Loucy (cell line): ENCODE data around the gene SORBS1.

Source experiments
- H2AFZ ChIP-seq: fragments of 200-600 bp; sonication (generic); 2 replicates; pipeline ENCODE4 v1.6.0; 2016; ENCODE audit warnings: antibody characterized with exemption, mild to moderate bottlenecking, low read length, moderate library complexity
- H3F3A ChIP-seq: fragments of 200-600 bp; 2 replicates; pipeline ENCODE4 v1.6.0; 2016; ENCODE audit warnings: antibody characterized with exemption, low read depth, mild to moderate bottlenecking
- H3K27me3 ChIP-seq: fragments of 200-600 bp; sonication (generic); 2 replicates; pipeline ENCODE4 v1.6.1; 2014; ENCODE audit warnings: low read length, mild to moderate bottlenecking; ENCODE audit not compliant: insufficient read depth, poor library complexity, severe bottlenecking
- H3K36me3 ChIP-seq: fragments of 200-600 bp; sonication (generic); 2 replicates; pipeline ENCODE4 v1.6.1; 2016; ENCODE audit warnings: low read length; ENCODE audit not compliant: insufficient read depth
- H3K4me1 ChIP-seq: fragments of 200-600 bp; sonication (generic); 2 replicates; pipeline ENCODE4 v1.5.1; 2014; ENCODE audit warnings: low read length, mild to moderate bottlenecking; ENCODE audit not compliant: insufficient read depth, poor library complexity, severe bottlenecking
- H3K4me2 ChIP-seq: fragments of 200-600 bp; sonication (generic); 2 replicates; pipeline ENCODE4 v1.6.0; 2014; ENCODE audit warnings: antibody characterized with exemption, low read length, low read depth, mild to moderate bottlenecking; ENCODE audit not compliant: poor library complexity, severe bottlenecking
- H3K4me3 ChIP-seq: fragments of 200-600 bp; sonication (generic); 2 replicates; pipeline ENCODE4 v1.5.1; 2014; ENCODE audit warnings: low read length, mild to moderate bottlenecking, mixed read lengths; ENCODE audit not compliant: poor library complexity, severe bottlenecking
- H3K79me2 ChIP-seq: fragments of 200-600 bp; sonication (generic); 2 replicates; pipeline ENCODE4 v1.6.1; 2014; ENCODE audit warnings: low read length; ENCODE audit not compliant: insufficient read depth
- H3K9ac ChIP-seq: fragments of 200-600 bp; sonication (generic); 2 replicates; pipeline ENCODE4 v1.6.0; 2014; ENCODE audit warnings: mild to moderate bottlenecking, low read depth, low read length, moderate library complexity; ENCODE audit not compliant: poor library complexity, severe bottlenecking
- H3K9me2 ChIP-seq: fragments of 200-600 bp; sonication (generic); replicated peaks from 2 replicates; pipeline ENCODE4 v1.6.1; 2016; ENCODE audit warnings: low read depth, low read length, mixed read lengths
- H3K9me3 ChIP-seq: fragments of 200-600 bp; sonication (generic); 2 replicates; pipeline ENCODE4 v1.6.1; 2014; ENCODE audit warnings: mild to moderate bottlenecking, antibody characterized with exemption, low read length, low read depth; ENCODE audit not compliant: insufficient read depth
- H4K20me1 ChIP-seq: fragments of 200-600 bp; sonication (generic); 2 replicates; pipeline ENCODE4 v1.6.0; 2014; ENCODE audit warnings: antibody characterized with exemption, low read length, mild to moderate bottlenecking; ENCODE audit not compliant: insufficient read depth, poor library complexity, severe bottlenecking
- CTCF ChIP-seq: fragments of 200-600 bp; sonication (generic); conservative IDR thresholded peaks from 2 replicates; pipeline ENCODE4 v1.5.1; 2014; ENCODE audit warnings: mild to moderate bottlenecking, antibody characterized with exemption, low read length
- EZH2phosphoT487 ChIP-seq: fragments of 200-600 bp; IDR thresholded peaks from 2 replicates; pipeline ENCODE4 v1.6.1; 2018; ENCODE audit warnings: antibody characterized with exemption, mild to moderate bottlenecking, moderate library complexity, borderline replicate concordance

The SORBS1 gene

GRCh38 chr10:95544783-95545500 is 16.2 kb downstream of the SORBS1 start:
- no peak overlapping the region for H3K4me2 ChIP-seq
- no peaks in the 10 kb centered on the region for H3K9me3 ChIP-seq
- H3K79me2 ChIP-seq, result no peaks in the 10 kb centered on the region
- no peaks in the 10 kb centered on the region for H3K9me2 ChIP-seq
- no peaks in the 10 kb centered on the region for H3K27me3 ChIP-seq
- no peaks in the 10 kb centered on the region for H3F3A ChIP-seq
- H2AFZ ChIP-seq, result no peak overlapping the region
- no peaks in the 10 kb centered on the region for H4K20me1 ChIP-seq
- no peaks in the 10 kb centered on the region for H3K4me1 ChIP-seq
- no peak overlapping the region for H3K4me3 ChIP-seq
- H3K36me3 ChIP-seq, result no peaks in the 10 kb centered on the region
- TF ChIP-seq EZH2phosphoT487 (no peak), CTCF (no peak)
- no peak overlapping the region for H3K9ac ChIP-seq

DNA sequence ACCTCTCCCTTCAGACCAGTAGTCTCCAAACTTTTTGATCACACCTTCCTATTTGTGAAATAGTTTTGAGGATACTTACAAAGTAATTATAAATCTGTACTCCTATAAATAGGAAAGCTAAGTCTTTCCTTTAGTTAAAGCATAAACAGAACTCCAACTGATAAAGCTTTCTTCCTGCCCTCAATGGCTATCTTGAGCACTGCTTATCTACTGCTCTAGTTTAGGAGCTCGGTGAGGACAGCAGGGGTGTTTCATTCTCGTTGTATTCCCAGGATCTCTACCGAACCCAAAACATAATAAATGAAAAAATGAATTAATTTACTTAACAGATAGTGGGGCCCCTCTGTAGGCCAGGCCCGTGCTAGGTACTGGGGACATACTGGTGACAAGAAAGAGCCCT is 17.7 kb downstream of the SORBS1 start:
- Histone ChIP-seq H3F3A (no peaks in the 10 kb centered on the region), H3K9ac (no peak overlapping the region), H2AFZ (no peak overlapping the region), H3K36me3 (no peaks in the 10 kb centered on the region), H3K4me3 (no peak overlapping the region), H3K79me2 (no peaks in the 10 kb centered on the region), H3K9me3 (no peaks in the 10 kb centered on the region), H4K20me1 (no peaks in the 10 kb centered on the region), H3K4me1 (no peaks in the 10 kb centered on the region), H3K4me2 (no peak overlapping the region), H3K27me3 (no peaks in the 10 kb centered on the region), H3K9me2 (no peaks in the 10 kb centered on the region)
- TF ChIP-seq CTCF (no peak), EZH2phosphoT487 (no peak)

DNA sequence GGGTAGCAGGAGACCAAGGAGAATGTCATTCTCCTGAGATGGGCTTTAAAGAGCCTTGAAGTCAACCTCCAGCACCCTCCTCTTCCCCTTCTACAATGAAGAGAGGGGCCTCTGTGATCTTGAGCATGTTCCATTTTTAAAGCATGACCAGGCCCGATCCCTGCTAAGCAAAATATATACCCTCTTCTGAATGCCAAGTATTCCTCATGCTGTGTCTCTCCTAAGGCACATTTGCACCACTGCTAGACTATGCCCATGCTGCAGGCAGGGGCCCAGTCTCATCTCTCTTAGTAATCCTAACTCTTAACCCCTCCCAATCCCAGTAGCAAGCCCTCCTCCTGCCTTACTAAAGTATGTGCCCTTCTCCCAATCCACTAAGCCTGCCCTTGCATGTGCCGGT is 18.4 kb downstream of the SORBS1 start:
- Histone ChIP-seq H3K4me2 (no peak overlapping the region), H4K20me1 (no peaks in the 10 kb centered on the region), H3K27me3 (no peaks in the 10 kb centered on the region), H3K4me3 (no peak overlapping the region), H2AFZ (no peak overlapping the region), H3K9ac (no peak overlapping the region), H3K79me2 (no peaks in the 10 kb centered on the region), H3K36me3 (no peaks in the 10 kb centered on the region), H3K4me1 (no peaks in the 10 kb centered on the region), H3K9me3 (no peaks in the 10 kb centered on the region), H3K9me2 (no peaks in the 10 kb centered on the region), H3F3A (no peaks in the 10 kb centered on the region)
- TF ChIP-seq CTCF, result no peak
- TF ChIP-seq EZH2phosphoT487, result no peak
